Esophagus muscularis mucosa (tissue), 3 donors: ENCODE data around the gene ALPK3.

Experiments
- CTCF ChIP-seq, 3 experiments: fragments of 200-600 bp in 2 of 3; fragments of 450-650 bp in 1 of 3; sonication (generic) in 2 of 3; IDR thresholded peaks; one replicate each; pipeline ENCODE4 v1.5.1; 2017 to 2019; ENCODE audit warnings: antibody characterized with exemption in 3 of 3, mild to moderate bottlenecking in 2 of 3, moderate library complexity in 1 of 3
- POLR2A ChIP-seq: fragments of 450-650 bp; IDR thresholded peaks from one replicate; pipeline ENCODE4 v1.6.1; 2017; ENCODE audit warnings: antibody characterized with exemption, moderate library complexity, mild to moderate bottlenecking, low read depth
- POLR2AphosphoS5 ChIP-seq, 2 donors: sonication (generic); formaldehyde crosslinking; IDR thresholded peaks; one replicate each; pipeline ENCODE4 v1.6.1; 2017; ENCODE audit warnings: antibody characterized with exemption in 2 of 2

DNA sequence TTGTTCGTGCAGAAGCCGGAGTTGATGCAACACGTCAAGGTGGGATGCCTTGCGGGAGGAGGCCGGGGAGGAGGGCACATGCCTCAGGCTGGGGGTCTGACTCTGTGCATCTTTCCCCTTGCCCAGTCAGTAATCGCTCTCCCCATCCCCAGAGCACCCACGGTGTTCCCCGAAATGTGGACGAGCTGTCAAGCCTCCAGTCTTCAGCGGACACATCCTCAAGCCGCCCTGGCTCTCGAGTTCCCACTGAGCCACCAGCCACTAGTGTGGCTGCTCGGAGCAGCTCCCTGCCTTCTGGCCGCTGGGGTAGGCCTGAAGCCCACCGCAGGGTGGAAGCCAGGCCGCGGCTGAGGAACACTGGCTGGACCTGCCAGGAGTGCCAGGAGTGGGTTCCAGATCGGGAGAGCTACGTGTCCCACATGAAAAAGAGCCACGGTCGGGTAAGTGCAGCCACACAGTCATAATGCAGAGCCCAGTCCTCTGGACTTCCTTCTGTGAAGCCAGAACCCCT lies 18.7 kb upstream of the ALPK3 start:
- no peak for TF ChIP-seq CTCF (IDR thresholded peaks at IDR 0.05)
- no peak for TF ChIP-seq POLR2A
- TF ChIP-seq POLR2AphosphoS5 (IDR thresholded peaks at IDR 0.05): no peak
